HCEC 1CT (cell line): ENCODE measurements around the gene IQSEC1.

ENCODE experiments used
- DNase-seq: peaks from one replicate; pipeline ENCODE4 v3.0.0-alpha.2; 2017

The IQSEC1 gene

GRCh38 chr3:12995389-12996180, 77.6 kb downstream of the IQSEC1 start:
- DNase-seq = no peak

GRCh38 chr3:12994607-12995388, 78.4 kb downstream of the IQSEC1 start:
- DNase-seq = peak; percentile 60

- DNase-seq = no peak
These were observed 78.9 kb downstream of the IQSEC1 start for GRCh38 chr3:12994357-12994606.

- DNase-seq = no peak
These were observed 79.5 kb downstream of the IQSEC1 start for GRCh38 chr3:12993517-12994356.

GRCh38 chr3:12992629-12993516, 80.4 kb downstream of the IQSEC1 start:
- DNase-seq = no peak

GRCh38 chr3:12991861-12992281, 81.4 kb downstream of the IQSEC1 start:
- DNase-seq = no peak

- DNase-seq = no peak
These were observed 81.8 kb downstream of the IQSEC1 start for GRCh38 chr3:12991481-12991837.

DNA sequence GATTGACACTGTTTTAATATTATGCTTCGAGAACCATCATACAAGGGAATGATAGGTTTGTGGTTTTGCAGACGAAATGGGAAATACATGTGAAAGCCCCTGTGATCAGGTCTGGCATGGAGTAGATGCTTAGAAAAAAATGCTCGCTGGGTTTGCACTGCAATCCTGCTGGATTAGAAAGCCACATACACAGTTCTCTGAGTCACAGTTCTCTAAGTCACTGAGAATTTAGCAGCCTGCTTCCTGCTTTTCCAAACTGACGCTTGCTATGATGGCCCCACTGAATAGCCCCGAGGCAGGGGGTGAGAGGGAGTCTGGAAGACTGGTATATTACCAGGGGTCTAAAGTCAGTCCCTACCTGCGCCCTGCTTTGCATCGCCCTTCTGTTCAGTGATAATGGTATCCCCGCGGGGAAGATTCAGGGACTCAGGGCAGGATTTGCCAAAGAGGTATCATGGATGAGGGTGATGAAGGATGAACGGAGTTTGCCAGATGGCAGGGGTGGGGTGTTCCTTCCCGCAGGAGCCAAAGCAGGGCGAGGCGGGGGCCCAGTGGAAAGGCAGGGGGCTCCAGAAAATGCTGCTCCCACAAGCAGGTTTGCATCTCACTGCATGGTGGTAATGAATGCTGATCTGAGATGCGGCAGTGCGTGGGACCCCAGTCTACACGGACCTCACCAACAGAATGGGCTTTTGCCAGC, 82.3 kb downstream of the IQSEC1 start:
- DNase-seq = peak; percentile 74

- DNase-seq = no peak
These were observed 82.9 kb downstream of the IQSEC1 start for GRCh38 chr3:12990306-12990705.

DNA sequence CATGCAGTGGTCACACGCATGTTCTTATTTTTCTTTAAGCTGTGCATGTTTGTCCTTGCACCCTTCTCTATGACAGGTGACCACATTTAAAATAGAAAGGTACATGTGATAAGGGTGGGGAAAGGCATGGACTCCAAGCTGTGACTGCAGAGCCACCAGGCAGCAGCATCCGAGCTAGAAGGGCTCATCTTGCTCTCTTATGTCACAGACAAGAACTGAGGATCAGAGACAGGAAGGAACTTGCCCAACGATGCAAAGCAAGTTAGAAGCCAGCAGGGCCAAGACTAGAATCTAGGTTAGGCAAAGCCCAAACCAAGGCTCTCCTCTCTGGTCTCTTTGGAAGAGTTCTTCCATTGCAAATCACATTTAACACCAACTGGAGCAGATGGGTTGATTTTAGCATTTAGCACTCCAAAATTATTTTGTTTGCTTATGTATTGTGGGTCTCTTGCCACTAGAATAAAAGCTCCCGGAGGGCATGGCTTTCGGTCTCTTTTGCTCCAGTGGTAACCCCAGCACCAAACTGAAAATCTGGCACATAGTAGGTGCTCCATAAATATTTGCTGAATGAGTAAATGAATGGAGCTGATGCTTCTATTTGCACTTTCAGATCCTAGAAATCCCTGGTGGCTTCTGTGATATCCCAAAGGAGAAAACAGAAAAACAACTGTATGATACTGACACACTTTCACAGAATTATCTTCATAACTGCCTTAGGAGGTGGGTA, 84.3 kb downstream of the IQSEC1 start:
- no peak for DNase-seq

GRCh38 chr3:12987602-12988001, 85.6 kb downstream of the IQSEC1 start:
- no peak for DNase-seq

DNA sequence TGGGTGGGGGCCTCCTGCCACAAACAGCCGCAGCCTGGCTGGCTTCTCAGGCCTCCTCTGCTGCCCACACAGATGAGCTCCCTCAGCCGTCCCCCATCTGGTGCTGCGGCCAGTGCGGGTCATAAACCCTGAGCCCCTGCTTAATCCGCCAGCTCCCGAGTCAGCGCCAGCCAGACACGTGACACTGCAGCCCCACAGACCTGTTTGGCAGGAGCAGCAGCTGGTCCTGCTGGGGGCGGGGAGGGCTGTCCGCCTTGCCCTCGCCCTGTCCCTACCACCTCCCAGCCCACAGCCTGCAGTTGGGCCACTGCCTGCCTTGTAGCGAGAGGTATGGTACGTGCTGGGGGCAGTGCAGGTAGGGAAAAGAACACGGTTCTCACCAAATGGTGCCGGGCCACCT, 86.2 kb downstream of the IQSEC1 start:
- DNase-seq = no peak

DNA sequence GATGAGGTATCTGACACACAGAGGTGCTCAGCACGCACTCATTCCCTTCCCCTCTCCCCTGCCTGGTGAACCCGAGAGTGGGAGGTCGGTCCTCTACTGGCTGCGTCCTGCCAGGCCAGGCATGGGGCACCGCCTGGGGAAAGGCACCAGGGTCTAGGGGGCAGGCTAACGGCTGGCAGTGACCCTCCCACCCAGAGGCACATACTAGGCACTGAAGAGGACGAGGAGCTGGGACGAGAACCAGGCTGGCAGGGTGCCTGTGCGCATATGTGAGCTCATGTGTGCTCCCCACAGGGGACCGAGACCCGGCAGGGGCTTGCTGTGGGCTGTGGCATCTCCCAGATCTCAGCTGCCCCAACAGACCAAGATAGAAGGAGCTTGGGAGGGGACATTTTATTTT, 86.7 kb downstream of the IQSEC1 start:
- no peak for DNase-seq

DNA sequence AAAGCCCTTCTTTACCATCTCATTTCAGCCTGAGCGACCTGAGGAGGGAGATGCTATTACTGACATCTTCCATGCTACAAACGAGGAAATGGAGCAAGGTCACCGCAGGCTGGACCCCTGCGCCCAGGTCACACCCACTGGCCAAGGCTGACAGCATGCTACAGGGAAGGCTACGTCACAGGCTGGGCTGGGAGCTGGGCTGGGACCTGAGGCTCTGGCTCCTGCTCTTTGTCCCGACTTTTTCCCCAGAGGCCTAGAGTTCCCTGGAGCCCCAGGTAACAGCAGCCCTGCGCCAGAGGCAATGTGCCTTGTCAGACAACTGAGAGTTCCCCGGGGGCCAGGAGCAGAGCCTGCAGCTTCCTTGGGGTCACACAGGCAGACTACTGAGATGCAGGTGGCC, 87.2 kb downstream of the IQSEC1 start:
- DNase-seq = no peak

DNA sequence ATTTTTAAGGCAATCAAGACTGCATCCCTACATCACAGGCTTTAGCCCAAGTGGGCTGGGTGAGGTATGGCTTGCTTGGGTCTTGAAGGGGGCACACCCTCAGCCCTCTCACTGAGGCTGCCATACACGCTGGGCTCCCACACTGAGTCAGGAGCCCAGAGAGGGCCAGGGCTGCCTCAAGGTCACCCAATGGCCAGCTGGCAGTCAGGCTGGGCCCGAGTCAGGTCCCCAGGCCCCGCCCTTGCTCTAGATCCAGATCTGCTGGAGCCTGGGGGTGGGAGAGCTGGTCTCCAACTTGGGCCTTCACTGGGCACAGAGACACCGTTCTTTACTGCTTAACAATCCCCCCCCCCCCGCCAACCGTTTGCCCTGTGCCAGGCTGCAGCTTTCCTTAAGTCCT, 88.1 kb downstream of the IQSEC1 start:
- no peak for DNase-seq

- DNase-seq = peak; percentile 47
These were observed 89.0 kb downstream of the IQSEC1 start for GRCh38 chr3:12984023-12984823.

DNA sequence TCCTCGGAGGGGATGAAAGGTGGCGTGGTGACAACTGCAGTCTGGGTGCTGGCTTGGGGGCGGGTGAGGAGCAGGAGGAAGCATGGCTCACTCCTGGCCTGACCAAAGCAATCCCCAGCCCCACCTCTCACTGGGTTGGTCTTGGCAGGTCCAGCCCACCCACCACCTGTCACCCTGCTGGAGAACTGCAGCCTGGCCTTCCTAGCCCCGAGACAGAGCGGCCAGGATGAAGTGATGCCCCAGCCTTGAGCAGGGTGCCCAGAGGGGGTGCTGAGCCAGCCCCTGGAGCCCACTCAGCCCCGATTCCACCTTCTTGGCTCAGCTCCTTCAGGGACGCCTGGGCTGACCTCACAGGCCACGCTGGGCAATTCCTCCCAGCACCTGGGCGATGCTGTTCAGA, 89.9 kb downstream of the IQSEC1 start:
- DNase-seq = no peak

DNA sequence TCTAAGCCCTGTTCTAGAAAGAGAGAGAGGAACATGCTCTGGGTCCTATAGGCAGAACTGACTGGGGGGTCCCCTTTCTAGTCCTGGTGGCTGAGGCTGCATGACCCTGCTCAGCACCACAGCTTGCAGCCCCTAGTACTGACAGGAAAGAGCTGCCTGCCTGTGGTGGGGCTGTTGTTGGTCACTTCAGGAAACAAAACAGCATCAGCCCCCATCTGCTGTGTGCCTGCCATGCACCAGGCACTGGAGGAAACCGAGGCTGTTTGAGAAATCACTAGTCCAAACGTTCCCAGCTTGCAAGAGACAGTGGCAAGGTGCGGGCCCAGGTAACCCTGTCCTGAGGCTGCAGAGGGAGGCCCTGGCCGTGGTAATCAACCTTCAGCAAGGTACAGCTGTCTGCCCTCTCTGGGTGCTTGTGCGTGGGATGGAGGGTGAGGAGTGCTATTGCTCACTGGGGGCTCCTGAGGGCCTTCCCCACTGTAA, 90.6 kb downstream of the IQSEC1 start:
- no peak for DNase-seq

- no peak for DNase-seq
These were observed 91.6 kb downstream of the IQSEC1 start for GRCh38 chr3:12981306-12982275.
